Chondrocyte (in vitro differentiated cells): ENCODE data around the gene HS3ST4. TPM values are rescaled to one million over a fixed set of nuclear protein-coding genes. Genes with fewer than 3 reads are reported as not detected.

Source experiments
- DNase-seq: peaks from one replicate; pipeline ENCODE4 v3.0.0; 2021; ENCODE audit warnings: mixed read lengths, low spot score
- H3K27ac Mint-ChIP-seq: one replicate; pipeline ENCODE4 v1.8.0; 2021; ENCODE audit warnings: mild to moderate bottlenecking, moderate library complexity, mixed read lengths; ENCODE audit not compliant: unreplicated experiment
- H3K27me3 Mint-ChIP-seq: 2 replicates; pipeline ENCODE4 v1.8.0; 2021; ENCODE audit warnings: low read depth, mixed read lengths
- H3K36me3 Mint-ChIP-seq: 2 replicates; pipeline ENCODE4 v1.8.0; 2021; ENCODE audit warnings: low read depth, mixed read lengths
- H3K4me1 Mint-ChIP-seq: 2 replicates; pipeline ENCODE4 v1.8.0; 2021; ENCODE audit warnings: low read depth, mild to moderate bottlenecking, mixed read lengths
- H3K4me3 Mint-ChIP-seq: one replicate; pipeline ENCODE4 v1.8.0; 2021; ENCODE audit warnings: mild to moderate bottlenecking, moderate library complexity, mixed read lengths; ENCODE audit not compliant: unreplicated experiment
- H3K9me3 Mint-ChIP-seq: 2 replicates; pipeline ENCODE4 v1.8.0; 2021; ENCODE audit warnings: low read depth, mixed read lengths
- total RNA-seq: library from RNA; stranded (reverse); gene quantifications from 3 replicates; pipeline ENCODE4 v1.2.1, GENCODE V29; 2021
- TF ChIP-seq, protein P1 (sequence below): fragments of 200-600 bp; sonication (generic); IDR thresholded peaks from 2 replicates; pipeline ENCODE4 v1.5.0; 2021; ENCODE audit warnings: antibody characterized with exemption, mild to moderate bottlenecking, moderate library complexity

The HS3ST4 gene
- total RNA-seq, 1 donor from 2014 or later: not detected

DNA sequence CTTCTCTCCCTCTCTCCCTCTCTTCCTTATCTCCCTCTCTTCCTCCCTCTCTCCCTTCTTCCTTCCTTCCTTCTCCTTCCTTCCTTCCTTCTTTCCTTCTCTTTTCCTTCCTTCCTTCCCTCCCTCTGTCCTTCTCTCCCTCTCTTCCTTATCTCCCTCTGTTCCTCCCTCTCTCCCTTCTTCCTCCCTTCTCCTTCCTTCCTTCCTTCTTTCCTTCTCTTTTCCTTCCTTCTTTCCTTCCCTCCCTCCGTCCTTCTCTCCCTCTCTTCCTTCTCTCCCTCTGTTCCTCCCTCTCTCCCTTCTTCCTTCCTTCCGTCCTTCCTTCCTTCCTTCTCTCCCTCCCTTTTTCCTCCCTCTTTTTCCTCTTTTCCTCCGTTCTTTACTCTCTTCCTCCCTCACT, 38.6 kb downstream of the HS3ST4 start:
- H3K27ac Mint-ChIP-seq: no peak overlapping the region
- no peaks in the 10 kb centered on the region for H3K36me3 Mint-ChIP-seq
- DNase-seq: no peak
- TF ChIP-seq, protein P1, sequence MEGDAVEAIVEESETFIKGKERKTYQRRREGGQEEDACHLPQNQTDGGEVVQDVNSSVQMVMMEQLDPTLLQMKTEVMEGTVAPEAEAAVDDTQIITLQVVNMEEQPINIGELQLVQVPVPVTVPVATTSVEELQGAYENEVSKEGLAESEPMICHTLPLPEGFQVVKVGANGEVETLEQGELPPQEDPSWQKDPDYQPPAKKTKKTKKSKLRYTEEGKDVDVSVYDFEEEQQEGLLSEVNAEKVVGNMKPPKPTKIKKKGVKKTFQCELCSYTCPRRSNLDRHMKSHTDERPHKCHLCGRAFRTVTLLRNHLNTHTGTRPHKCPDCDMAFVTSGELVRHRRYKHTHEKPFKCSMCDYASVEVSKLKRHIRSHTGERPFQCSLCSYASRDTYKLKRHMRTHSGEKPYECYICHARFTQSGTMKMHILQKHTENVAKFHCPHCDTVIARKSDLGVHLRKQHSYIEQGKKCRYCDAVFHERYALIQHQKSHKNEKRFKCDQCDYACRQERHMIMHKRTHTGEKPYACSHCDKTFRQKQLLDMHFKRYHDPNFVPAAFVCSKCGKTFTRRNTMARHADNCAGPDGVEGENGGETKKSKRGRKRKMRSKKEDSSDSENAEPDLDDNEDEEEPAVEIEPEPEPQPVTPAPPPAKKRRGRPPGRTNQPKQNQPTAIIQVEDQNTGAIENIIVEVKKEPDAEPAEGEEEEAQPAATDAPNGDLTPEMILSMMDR: no peak
- no peaks in the 10 kb centered on the region for H3K9me3 Mint-ChIP-seq
- no peaks in the 10 kb centered on the region for H3K4me1 Mint-ChIP-seq
- no peaks in the 10 kb centered on the region for H3K27me3 Mint-ChIP-seq
- H3K4me3 Mint-ChIP-seq: no peak overlapping the region

DNA sequence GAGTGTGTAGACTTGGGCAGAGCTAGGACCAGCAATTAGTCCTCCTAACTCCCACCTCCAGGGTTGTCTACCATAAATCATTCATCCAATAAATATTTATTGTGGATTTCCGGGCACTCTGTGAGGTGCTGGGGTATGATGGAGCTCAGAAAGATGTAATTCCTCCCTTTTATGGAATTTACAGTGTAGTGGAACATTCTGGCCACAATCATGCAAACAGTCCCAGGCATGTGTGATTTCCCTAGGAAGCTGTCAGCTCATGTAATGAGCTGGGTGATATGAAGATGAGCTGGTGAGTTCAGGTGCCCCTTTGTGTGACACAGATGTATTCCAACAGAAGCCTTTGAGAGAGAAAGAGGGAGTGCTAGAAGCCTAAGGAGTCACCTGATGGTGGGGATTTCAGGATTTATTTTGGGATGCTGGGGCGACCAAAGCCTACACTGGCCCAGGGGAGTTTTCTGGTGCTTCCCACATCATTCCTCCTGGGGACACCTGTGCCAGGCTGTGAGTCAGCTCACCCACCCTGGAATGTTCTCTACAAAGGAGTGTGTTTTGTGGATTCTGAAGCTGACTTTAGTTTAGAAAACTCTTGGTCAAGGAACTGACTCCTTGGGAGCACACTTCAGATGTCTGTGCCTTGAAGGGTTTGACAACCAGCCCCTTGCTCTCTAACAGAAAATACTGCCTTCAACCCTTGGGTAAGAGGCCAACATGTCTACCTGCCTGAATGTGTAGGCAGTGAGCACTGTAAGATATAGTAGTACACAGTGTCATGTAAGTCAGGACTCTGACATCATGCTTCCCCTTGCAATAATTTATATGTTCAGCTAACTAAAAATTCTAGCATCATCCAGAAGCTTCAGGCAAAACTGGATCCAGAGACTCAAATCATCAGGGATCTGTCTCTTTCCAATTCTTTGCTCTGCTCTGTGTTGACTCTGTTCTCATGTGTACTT, 42.9 kb downstream of the HS3ST4 start:
- Mint-ChIP-seq H3K4me3 (no peak overlapping the region), H3K9me3 (no peaks in the 10 kb centered on the region)

DNA sequence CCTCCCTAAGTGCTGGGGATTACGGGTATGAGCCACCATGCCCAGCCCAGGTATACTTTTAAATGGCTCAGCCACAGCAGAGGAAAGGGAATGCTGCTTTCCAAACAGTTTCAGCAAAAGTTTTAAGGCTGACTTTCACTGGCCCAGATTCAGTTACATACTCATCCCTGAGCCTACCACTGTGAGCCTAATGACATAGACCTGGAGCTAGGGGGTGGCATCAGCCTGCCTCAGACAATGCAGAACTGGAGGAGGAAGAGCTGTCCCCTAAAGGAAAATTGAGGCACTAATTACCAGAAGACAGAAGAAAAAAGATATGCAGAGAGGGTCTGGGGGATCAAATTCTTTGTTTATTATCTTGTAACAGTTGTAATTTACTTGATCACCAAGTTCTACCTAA, 43.9 kb downstream of the HS3ST4 start:
- TF ChIP-seq, protein P1: no peak
- Mint-ChIP-seq H3K27ac (no peak overlapping the region), H3K4me3 (no peak overlapping the region), H3K4me1 (no peaks in the 10 kb centered on the region), H3K27me3 (no peaks in the 10 kb centered on the region), H3K36me3 (no peaks in the 10 kb centered on the region), H3K9me3 (no peaks in the 10 kb centered on the region)
- DNase-seq: no peak

More for the DNA sequence above, 42.9 kb downstream of the HS3ST4 start:
- no peak for DNase-seq
- no peak overlapping the region for H3K27ac Mint-ChIP-seq
- H3K4me1 Mint-ChIP-seq: no peaks in the 10 kb centered on the region
- TF ChIP-seq, protein P1: no peak
- no peaks in the 10 kb centered on the region for H3K36me3 Mint-ChIP-seq
- no peaks in the 10 kb centered on the region for H3K27me3 Mint-ChIP-seq

DNA sequence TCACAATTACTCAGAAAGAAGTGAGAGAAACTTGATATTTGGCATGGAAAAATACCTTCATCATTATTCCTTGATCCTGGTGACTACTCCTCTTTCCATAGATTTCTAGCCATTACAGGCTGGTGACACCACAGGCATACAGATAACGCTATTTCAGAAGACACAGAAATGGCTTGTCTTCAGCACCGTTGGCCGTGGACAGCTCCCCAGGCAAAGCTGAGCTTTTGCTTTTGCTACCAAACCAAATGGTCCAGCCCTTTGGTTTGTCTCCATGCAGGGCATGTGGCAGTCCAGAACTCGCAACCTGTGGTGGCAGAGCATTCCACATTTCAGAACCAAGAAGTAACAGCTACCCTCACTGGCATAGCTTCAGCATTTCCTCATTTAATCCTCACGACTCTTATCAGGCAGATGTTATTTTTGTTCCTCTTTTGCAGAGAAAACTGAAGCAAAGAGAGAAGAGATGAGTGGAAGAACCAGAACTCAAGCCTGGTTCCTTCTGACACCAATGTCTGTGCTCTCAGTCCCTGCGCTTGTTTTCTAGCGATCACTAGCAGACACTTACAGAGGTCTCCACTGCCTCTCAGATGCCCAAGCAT, 55.5 kb downstream of the HS3ST4 start:
- Mint-ChIP-seq H3K4me3 (no peak overlapping the region), H3K27ac (no peak overlapping the region), H3K4me1 (no peaks in the 10 kb centered on the region), H3K36me3 (no peaks in the 10 kb centered on the region), H3K27me3 (no peaks in the 10 kb centered on the region), H3K9me3 (peaks cover 26% of the 10 kb centered on the region)
- DNase-seq: no peak
- TF ChIP-seq, protein P1: no peak

DNA sequence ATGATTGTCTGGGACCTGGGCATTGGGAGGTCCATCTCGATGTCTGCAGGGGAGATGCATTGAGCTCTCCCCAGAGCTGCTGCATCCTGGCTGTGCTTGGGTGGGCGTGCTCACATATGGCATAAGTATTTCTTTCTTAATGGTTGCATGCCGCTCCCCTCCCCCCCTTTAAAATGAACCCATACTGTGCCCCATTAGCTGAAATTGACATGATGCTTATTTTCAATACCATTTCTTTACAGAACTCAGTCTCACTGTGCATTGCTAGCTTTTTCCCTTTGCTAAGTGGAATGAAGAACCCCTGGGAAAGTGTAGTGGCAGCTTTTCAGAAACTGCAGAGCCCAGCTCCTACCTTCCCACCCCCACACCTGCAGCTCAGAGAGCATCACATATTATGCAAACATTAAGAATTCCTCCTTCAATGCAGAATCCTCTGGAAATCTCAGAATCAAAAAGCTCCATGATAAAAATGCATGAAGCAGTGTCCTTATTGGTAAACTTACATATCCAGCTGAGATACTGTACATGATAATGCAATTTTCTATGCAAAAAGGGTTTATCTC, 56.4 kb downstream of the HS3ST4 start:
- H3K4me3 Mint-ChIP-seq: no peak overlapping the region
- H3K36me3 Mint-ChIP-seq: no peaks in the 10 kb centered on the region
- TF ChIP-seq, protein P1: no peak
- no peak overlapping the region for H3K27ac Mint-ChIP-seq
- H3K4me1 Mint-ChIP-seq: no peaks in the 10 kb centered on the region
- no peak for DNase-seq
- H3K9me3 Mint-ChIP-seq: peaks cover 27% of the 10 kb centered on the region
- no peaks in the 10 kb centered on the region for H3K27me3 Mint-ChIP-seq
